Measurements from ENCODE around the gene CDKN1A. TPM values are rescaled to one million over a fixed set of nuclear protein-coding genes. Genes with fewer than 3 reads are reported as not detected.

CDKN1A gene
- polyA plus RNA-seq, 1 donor from 2014 or later: 23.0 TPM

DNA sequence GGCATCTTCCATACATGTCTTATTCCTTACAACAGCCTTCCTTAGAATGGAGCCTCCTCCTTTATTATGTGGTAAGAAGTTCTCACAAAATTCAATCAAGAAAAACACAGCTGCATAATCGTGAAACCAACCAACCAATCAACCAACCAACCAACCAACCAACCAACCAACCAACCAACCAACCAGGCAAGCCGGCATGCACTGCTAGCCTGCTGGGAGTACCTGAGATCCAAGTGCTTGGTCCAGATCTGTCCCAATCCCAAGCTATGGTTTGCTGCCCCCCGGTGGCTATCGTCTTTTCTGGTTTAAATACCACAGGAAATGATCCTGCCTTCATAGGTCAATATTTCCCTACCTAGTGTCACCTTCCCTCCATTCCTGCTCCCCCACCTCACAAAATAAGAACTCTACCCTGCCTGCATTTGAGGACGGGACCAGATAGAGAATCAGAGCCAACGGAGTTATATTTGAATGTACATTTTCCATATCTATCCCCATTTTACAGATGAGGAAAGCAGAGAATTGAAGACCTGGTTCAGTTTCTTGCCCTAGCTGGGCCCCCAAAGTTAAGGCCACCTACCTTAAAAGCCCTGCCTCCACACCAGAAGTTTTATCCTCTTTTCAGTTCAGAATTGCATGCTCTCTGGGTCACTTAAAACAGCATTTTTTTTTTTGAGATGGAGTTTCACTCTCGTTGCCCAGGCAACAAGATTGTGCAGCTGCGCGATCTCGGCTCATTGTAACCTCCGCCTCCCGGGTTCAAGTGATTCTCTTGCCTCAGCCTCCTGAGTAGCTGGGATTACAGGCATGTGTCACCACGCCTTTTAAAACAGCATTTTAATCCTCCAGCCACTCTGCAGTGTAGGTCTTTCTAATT lies 46.2 kb downstream of the CDKN1A start:
- peak; percentile 23 for TF ChIP-seq RAD21 (conservative IDR thresholded peaks at IDR 0.05)
- no peak for TF ChIP-seq EP300 (conservative IDR thresholded peaks at IDR 0.05; ENCODE audit: poor library complexity, severe bottlenecking)
- no peaks in the 10 kb centered on the region for H3K79me2 ChIP-seq (replicated peaks; ENCODE audit: insufficient read depth, low read length)
- no peaks in the 10 kb centered on the region for H3K9me2 ChIP-seq (ENCODE audit: insufficient read depth, low read length)
- H3K4me2 ChIP-seq (ENCODE audit: low read length): no peak overlapping the region
- H4K20me1 ChIP-seq (ENCODE audit: insufficient read depth): no peaks in the 10 kb centered on the region
- no peak overlapping the region for H2AFZ ChIP-seq (ENCODE audit: low read depth, low read length)
- no peaks in the 10 kb centered on the region for H3K9me3 ChIP-seq (ENCODE audit: low read length)
- no peak overlapping the region for H3K27ac ChIP-seq (ENCODE audit: low read length)
- H3K36me3 ChIP-seq (ENCODE audit: insufficient read depth, low read length): no peaks in the 10 kb centered on the region
- H3F3A ChIP-seq (ENCODE audit: insufficient read depth, low read length, poor library complexity, severe bottlenecking): no peaks in the 10 kb centered on the region
- H3K9ac ChIP-seq (ENCODE audit: low read length): no peak overlapping the region
- H3K27me3 ChIP-seq (ENCODE audit: insufficient read depth, low read depth, low read length): no peaks in the 10 kb centered on the region
- H3K4me3 ChIP-seq (ENCODE audit: low read length): no peak overlapping the region

DNA sequence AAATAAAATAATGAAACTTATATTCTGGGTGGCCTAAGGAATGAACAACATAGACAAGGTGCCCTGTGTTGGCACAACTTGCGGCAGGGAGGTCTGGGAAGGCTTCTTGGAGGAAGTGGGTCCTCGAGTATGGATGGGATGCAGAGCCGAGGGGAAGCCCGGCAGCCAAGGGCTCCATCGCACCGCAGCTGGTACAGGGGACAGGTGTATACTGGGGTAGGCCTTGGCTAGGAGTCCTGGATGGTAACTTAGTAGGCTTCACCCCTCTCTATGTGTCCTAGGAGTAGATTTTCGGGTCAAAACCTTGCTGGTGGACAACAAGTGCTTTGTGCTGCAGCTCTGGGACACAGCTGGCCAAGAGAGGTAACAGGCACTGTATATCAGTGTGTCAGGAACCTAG lies 47.1 kb downstream of the CDKN1A start:
- H4K20me1 ChIP-seq (ENCODE audit: insufficient read depth): no peaks in the 10 kb centered on the region

More for the DNA sequence above, 47.1 kb downstream of the CDKN1A start:
- no peaks in the 10 kb centered on the region for H3F3A ChIP-seq (ENCODE audit: insufficient read depth, low read length, poor library complexity, severe bottlenecking)
- H3K9ac ChIP-seq (ENCODE audit: low read length): no peak overlapping the region
- H3K27me3 ChIP-seq (ENCODE audit: insufficient read depth, low read depth, low read length): no peaks in the 10 kb centered on the region
- H3K9me3 ChIP-seq (ENCODE audit: low read length): no peaks in the 10 kb centered on the region
- no peaks in the 10 kb centered on the region for H3K36me3 ChIP-seq (ENCODE audit: insufficient read depth, low read length)
- TF ChIP-seq, protein P1, sequence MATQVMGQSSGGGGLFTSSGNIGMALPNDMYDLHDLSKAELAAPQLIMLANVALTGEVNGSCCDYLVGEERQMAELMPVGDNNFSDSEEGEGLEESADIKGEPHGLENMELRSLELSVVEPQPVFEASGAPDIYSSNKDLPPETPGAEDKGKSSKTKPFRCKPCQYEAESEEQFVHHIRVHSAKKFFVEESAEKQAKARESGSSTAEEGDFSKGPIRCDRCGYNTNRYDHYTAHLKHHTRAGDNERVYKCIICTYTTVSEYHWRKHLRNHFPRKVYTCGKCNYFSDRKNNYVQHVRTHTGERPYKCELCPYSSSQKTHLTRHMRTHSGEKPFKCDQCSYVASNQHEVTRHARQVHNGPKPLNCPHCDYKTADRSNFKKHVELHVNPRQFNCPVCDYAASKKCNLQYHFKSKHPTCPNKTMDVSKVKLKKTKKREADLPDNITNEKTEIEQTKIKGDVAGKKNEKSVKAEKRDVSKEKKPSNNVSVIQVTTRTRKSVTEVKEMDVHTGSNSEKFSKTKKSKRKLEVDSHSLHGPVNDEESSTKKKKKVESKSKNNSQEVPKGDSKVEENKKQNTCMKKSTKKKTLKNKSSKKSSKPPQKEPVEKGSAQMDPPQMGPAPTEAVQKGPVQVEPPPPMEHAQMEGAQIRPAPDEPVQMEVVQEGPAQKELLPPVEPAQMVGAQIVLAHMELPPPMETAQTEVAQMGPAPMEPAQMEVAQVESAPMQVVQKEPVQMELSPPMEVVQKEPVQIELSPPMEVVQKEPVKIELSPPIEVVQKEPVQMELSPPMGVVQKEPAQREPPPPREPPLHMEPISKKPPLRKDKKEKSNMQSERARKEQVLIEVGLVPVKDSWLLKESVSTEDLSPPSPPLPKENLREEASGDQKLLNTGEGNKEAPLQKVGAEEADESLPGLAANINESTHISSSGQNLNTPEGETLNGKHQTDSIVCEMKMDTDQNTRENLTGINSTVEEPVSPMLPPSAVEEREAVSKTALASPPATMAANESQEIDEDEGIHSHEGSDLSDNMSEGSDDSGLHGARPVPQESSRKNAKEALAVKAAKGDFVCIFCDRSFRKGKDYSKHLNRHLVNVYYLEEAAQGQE (IDR thresholded peaks at IDR 0.05; ENCODE audit: borderline replicate concordance): no peak
- TF ChIP-seq SMC3 (conservative IDR thresholded peaks at IDR 0.05; ENCODE audit: poor library complexity) (no peak), MXI1 (conservative IDR thresholded peaks at IDR 0.05; ENCODE audit: poor library complexity, severe bottlenecking) (no peak), EP300 (conservative IDR thresholded peaks at IDR 0.05; ENCODE audit: poor library complexity, severe bottlenecking) (no peak), TAF1 (IDR thresholded peaks at IDR 0.05; ENCODE audit: low read depth) (no peak), RAD21 (conservative IDR thresholded peaks at IDR 0.05) (no peak), POLR2AphosphoS5 (IDR thresholded peaks at IDR 0.05) (no peak), CTCF (IDR thresholded peaks at IDR 0.05; ENCODE audit: poor library complexity, severe bottlenecking) (no peak), EZH2 (IDR thresholded peaks at IDR 0.05; ENCODE audit: borderline replicate concordance, insufficient read depth, low read length, poor library complexity, severe bottlenecking) (no peak)
- H3K79me2 ChIP-seq (replicated peaks; ENCODE audit: insufficient read depth, low read length): no peaks in the 10 kb centered on the region
- H3K9me2 ChIP-seq (ENCODE audit: insufficient read depth, low read length): no peaks in the 10 kb centered on the region
- no peak overlapping the region for H3K4me2 ChIP-seq (ENCODE audit: low read length)
- no peak overlapping the region for H2AFZ ChIP-seq (ENCODE audit: low read depth, low read length)
- H3K27ac ChIP-seq (ENCODE audit: low read length): no peak overlapping the region
- H3K4me3 ChIP-seq (ENCODE audit: low read length): no peak overlapping the region

Measured in neural cell (in vitro differentiated cells).